K562 (cell line): ENCODE measurements around the gene PEAR1. TPM values are rescaled to one million over a fixed set of nuclear protein-coding genes. Genes with fewer than 3 reads are reported as not detected.

Experiments used
- ATF7 ChIP-seq: fragments of 450-650 bp; IDR thresholded peaks from 2 replicates; pipeline ENCODE4 v1.7.1; 2014; ENCODE audit warnings: mild to moderate bottlenecking, moderate library complexity
- CAMTA2 ChIP-seq: fragments of 250-450 bp; sonication (Bioruptor Pico); conservative IDR thresholded peaks from 2 replicates; pipeline ENCODE4 v1.5.1; 2022
- EHMT2 ChIP-seq: fragments of 450-650 bp; IDR thresholded peaks from 2 replicates; pipeline ENCODE4 v1.6.1; 2018; ENCODE audit warnings: antibody characterized with exemption
- EWSR1 ChIP-seq: fragments of 450-650 bp; IDR thresholded peaks from 2 replicates; pipeline ENCODE4 v1.6.1; 2018; ENCODE audit warnings: borderline replicate concordance, mild to moderate bottlenecking, low read depth, moderate library complexity; ENCODE audit not compliant: partially characterized antibody
- LARP7 ChIP-seq: fragments of 450-650 bp; IDR thresholded peaks from 2 replicates; pipeline ENCODE4 v1.6.1; 2016
- RBBP5 ChIP-seq: fragments of 200-600 bp; sonication (generic); IDR thresholded peaks from 2 replicates; pipeline ENCODE4 v1.6.1; 2012; ENCODE audit warnings: borderline replicate concordance, mild to moderate bottlenecking, low read length, control low read depth, inconsistent platforms; ENCODE audit not compliant: insufficient read depth, poor library complexity, severe bottlenecking
- RNF2 ChIP-seq: sonication (generic); IDR thresholded peaks from 2 replicates; pipeline ENCODE4 v1.6.1; 2016
- SMAD3 ChIP-seq: fragments of 450-650 bp; formaldehyde crosslinking; conservative IDR thresholded peaks from 2 replicates; pipeline ENCODE4 v1.4.0; 2020; ENCODE audit warnings: mild to moderate bottlenecking
- TBP ChIP-seq: optimal IDR thresholded peaks from 2 replicates; pipeline ENCODE3; 2011; ENCODE audit warnings: low read depth, low read length, improper control_type of control experiment
- THRAP3 ChIP-seq: fragments of 450-650 bp; IDR thresholded peaks from 2 replicates; pipeline ENCODE4 v1.6.1; 2016; ENCODE audit warnings: mild to moderate bottlenecking, inconsistent platforms, borderline replicate concordance
- ZNF644 ChIP-seq: fragments of 200-800 bp; sonication (Bioruptor generic); IDR thresholded peaks from 2 replicates; pipeline ENCODE4 v1.6.1; 2016; ENCODE audit warnings: low read depth, missing genetic modification characterization, missing compliant biosample characterization
- polyA plus RNA-seq, 8 experiments: library from polyadenylated mRNA; depleted of rRNA in 4 of 8; stranded (reverse) in 5 of 8; unstranded in 3 of 8; fragments of >200 nt; fragmentation: Nextera tagmentation in 2 of 8; fragmentation: Illumina TruSeq in 1 of 8; extraction: Ambion mirVana in 2 of 8; extraction: Trizol in 1 of 8; gene quantifications; 2 replicates each; pipeline versions ENCODE4 v1.2.1 to v1.2.3, GENCODE V29; 2011 to 2014; ENCODE audit warnings: inconsistent platforms in 1 of 8, missing spikeins in 1 of 8
- total RNA-seq, 7 experiments: library from RNA; depleted of rRNA in 6 of 7; stranded (reverse); fragments of >200 nt in 6 of 7; fragmentation: Illumina TruSeq in 2 of 7; extraction: Trizol in 2 of 7; gene quantifications; 2 replicates each; pipeline versions ENCODE4 v1.2.1 to v1.2.3, GENCODE V29; 2011 to 2021; ENCODE audit warnings: low replicate concordance in 1 of 7
- TF ChIP-seq, protein P1 (sequence below): fragments of 450-650 bp; IDR thresholded peaks from 2 replicates; pipeline ENCODE4 v1.6.1; 2016; ENCODE audit warnings: mild to moderate bottlenecking
- TF ChIP-seq, protein P2 (sequence below): sonication (generic); formaldehyde crosslinking; IDR thresholded peaks from 2 replicates; pipeline ENCODE4 v1.8.0; 2023; ENCODE audit warnings: missing genetic modification reagents, mild to moderate bottlenecking, borderline replicate concordance
- TF ChIP-seq, protein P3 (sequence below): sonication (generic); IDR thresholded peaks from 2 replicates; pipeline ENCODE4 v1.6.1; 2016
- TF ChIP-seq, protein P4 (sequence below): fragments of 250-450 bp; sonication (Bioruptor Pico); IDR thresholded peaks from 2 replicates; pipeline ENCODE4 v1.5.0; 2021; ENCODE audit warnings: mild to moderate bottlenecking, moderate library complexity
- TF ChIP-seq, protein P5 (sequence below): fragments of 250-450 bp; sonication (Bioruptor Pico); IDR thresholded peaks from 2 replicates; pipeline ENCODE4 v1.5.0; 2021

The PEAR1 gene
- total and polyA plus RNA-seq, 9 of the 15 experiments (the other 6 are each of a cell fraction or from before 2014, with no cell fraction given) = 0.87 to 13.9 (median 6.1) TPM

DNA sequence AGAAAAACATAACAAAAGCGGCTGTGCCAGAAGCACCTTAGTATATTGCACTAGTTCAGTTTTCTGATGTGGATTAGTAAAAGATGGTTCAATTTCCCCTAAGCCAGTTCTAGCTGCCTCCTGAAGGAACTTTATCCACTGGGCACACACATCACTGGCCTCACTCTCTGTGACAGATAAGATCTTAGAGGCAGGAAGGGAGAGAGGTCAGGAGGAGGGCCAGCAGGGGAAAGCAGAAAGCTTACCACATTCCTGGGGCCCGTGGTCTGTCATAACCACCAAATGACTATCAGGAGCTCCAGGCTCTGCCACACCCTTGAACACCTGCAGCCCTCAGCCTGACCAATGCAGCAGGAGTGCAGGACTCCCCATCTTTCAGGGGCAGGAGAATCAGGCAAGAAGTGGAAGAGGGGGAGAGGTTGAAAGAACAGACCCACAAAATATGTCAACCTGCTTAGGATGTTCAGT lies 64.8 kb downstream of the PEAR1 start (continued):
- TF ChIP-seq ATF7 (peak; percentile 86), ZNF644 (tag) (peak; percentile 93), TBP (peak; percentile 27), LARP7 (no peak), RNF2 (peak; percentile 92), EHMT2 (no peak), EWSR1 (no peak), RBBP5 (peak; percentile 34), CAMTA2 (CRISPR knock-in tag) (no peak), SMAD3 (CRISPR knock-in tag) (0 out of 2 replicates have a peak, but pooled peaks have one; percentile 67), THRAP3 (no peak)
- TF ChIP-seq, protein P1, sequence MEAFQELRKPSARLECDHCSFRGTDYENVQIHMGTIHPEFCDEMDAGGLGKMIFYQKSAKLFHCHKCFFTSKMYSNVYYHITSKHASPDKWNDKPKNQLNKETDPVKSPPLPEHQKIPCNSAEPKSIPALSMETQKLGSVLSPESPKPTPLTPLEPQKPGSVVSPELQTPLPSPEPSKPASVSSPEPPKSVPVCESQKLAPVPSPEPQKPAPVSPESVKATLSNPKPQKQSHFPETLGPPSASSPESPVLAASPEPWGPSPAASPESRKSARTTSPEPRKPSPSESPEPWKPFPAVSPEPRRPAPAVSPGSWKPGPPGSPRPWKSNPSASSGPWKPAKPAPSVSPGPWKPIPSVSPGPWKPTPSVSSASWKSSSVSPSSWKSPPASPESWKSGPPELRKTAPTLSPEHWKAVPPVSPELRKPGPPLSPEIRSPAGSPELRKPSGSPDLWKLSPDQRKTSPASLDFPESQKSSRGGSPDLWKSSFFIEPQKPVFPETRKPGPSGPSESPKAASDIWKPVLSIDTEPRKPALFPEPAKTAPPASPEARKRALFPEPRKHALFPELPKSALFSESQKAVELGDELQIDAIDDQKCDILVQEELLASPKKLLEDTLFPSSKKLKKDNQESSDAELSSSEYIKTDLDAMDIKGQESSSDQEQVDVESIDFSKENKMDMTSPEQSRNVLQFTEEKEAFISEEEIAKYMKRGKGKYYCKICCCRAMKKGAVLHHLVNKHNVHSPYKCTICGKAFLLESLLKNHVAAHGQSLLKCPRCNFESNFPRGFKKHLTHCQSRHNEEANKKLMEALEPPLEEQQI = 0 out of 2 replicates have a peak, but pooled peaks have one; percentile 55
- TF ChIP-seq, protein P2, sequence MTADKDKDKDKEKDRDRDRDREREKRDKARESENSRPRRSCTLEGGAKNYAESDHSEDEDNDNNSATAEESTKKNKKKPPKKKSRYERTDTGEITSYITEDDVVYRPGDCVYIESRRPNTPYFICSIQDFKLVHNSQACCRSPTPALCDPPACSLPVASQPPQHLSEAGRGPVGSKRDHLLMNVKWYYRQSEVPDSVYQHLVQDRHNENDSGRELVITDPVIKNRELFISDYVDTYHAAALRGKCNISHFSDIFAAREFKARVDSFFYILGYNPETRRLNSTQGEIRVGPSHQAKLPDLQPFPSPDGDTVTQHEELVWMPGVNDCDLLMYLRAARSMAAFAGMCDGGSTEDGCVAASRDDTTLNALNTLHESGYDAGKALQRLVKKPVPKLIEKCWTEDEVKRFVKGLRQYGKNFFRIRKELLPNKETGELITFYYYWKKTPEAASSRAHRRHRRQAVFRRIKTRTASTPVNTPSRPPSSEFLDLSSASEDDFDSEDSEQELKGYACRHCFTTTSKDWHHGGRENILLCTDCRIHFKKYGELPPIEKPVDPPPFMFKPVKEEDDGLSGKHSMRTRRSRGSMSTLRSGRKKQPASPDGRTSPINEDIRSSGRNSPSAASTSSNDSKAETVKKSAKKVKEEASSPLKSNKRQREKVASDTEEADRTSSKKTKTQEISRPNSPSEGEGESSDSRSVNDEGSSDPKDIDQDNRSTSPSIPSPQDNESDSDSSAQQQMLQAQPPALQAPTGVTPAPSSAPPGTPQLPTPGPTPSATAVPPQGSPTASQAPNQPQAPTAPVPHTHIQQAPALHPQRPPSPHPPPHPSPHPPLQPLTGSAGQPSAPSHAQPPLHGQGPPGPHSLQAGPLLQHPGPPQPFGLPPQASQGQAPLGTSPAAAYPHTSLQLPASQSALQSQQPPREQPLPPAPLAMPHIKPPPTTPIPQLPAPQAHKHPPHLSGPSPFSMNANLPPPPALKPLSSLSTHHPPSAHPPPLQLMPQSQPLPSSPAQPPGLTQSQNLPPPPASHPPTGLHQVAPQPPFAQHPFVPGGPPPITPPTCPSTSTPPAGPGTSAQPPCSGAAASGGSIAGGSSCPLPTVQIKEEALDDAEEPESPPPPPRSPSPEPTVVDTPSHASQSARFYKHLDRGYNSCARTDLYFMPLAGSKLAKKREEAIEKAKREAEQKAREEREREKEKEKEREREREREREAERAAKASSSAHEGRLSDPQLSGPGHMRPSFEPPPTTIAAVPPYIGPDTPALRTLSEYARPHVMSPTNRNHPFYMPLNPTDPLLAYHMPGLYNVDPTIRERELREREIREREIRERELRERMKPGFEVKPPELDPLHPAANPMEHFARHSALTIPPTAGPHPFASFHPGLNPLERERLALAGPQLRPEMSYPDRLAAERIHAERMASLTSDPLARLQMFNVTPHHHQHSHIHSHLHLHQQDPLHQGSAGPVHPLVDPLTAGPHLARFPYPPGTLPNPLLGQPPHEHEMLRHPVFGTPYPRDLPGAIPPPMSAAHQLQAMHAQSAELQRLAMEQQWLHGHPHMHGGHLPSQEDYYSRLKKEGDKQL (CRISPR knock-in tag) = no peak
- TF ChIP-seq, protein P3, sequence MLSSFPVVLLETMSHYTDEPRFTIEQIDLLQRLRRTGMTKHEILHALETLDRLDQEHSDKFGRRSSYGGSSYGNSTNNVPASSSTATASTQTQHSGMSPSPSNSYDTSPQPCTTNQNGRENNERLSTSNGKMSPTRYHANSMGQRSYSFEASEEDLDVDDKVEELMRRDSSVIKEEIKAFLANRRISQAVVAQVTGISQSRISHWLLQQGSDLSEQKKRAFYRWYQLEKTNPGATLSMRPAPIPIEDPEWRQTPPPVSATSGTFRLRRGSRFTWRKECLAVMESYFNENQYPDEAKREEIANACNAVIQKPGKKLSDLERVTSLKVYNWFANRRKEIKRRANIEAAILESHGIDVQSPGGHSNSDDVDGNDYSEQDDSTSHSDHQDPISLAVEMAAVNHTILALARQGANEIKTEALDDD = peak; percentile 94
- TF ChIP-seq, protein P4, sequence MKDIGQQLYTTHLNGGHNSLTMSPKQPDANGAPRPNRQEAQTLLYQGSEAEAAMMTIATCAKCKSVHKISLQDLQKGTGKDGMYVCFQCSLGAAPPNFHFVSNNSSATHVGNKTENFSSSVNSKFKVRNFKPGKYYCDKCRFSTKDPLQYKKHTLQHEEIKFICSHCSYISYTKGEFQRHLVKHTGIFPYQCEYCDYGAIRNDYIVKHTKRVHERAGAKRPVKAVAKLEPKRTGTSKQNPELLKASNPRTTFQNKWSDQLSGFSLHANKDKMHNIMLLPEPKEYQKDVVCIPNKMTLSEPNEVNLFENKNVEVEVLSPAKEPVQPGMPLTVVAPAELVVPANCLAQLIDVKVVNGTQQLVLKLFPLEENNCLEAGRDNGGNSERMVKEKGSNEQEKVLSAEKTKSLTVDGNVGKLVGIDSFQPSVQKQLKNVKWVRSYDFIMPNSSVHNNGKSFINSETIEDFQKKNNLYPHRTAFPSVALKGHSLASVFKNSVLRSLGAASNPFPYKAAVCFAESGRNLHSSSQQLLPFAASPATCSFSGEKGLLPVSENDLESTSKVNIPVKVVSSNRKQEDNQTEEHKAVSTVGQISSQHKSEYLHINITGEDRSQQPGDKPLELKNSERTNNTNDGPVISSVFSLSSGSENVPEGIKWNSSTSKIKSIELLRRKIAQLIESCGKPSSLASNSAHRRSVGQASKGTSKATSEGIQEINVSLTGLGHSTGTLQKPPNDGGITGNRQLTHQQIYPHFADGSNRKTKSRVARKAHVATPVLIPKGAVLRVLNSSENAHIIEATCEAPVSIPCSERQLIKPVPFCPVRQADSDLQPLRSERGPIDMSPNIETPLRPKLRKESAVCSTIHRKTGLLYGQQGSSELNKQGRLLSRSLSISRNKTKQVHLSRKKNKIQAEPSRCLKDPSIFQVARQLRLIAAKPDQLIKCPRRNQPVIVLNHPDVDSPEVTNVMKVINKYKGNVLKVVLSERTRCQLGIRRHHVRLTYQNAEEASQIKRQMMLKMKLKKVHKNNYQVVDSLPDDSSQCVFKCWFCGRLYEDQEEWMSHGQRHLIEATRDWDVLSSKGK (CRISPR knock-in tag) = no peak
- TF ChIP-seq, protein P5, sequence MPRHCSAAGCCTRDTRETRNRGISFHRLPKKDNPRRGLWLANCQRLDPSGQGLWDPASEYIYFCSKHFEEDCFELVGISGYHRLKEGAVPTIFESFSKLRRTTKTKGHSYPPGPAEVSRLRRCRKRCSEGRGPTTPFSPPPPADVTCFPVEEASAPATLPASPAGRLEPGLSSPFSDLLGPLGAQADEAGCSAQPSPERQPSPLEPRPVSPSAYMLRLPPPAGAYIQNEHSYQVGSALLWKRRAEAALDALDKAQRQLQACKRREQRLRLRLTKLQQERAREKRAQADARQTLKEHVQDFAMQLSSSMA = no peak
